ENCODE measurements around the gene PARD3B.

DNA sequence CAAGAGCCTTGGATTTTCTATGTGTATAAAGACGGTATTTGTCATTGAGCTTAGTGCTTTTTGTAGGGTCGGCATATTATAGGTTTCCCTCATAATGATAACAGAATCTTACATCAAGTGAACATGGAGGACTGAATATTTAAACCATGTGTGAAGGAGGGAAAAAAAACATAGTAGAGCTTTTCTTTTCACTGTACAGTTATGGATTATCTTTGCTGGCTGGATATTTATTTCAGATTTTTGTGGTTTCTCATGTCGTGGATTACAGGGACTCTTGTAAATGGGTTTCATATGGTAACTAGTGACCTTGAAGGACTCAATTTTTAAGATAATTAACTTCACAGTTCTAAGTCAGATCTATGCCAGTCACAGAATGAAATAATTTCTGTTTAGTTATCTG, 806.8 kb downstream of the PARD3B start:
- TF ChIP-seq MTF2 (CRISPR knock-in tag; IDR thresholded peaks at IDR 0.05; ENCODE audit: borderline replicate concordance) (no peak), POLR2A (IDR thresholded peaks at IDR 0.05; ENCODE audit: insufficient read depth in 1 of 2, low read depth in 2 of 2, low read length in 2 of 2) (no peak), ESRRA (CRISPR knock-in tag; IDR thresholded peaks at IDR 0.05; ENCODE audit: low read depth) (no peak), EP300 (IDR thresholded peaks at IDR 0.05; ENCODE audit: low read depth in 2 of 2, low read length in 2 of 2) (no peak), EP300 (CRISPR knock-in tag; IDR thresholded peaks at IDR 0.05; ENCODE audit: borderline replicate concordance) (no peak), NBN (conservative IDR thresholded peaks at IDR 0.05) (no peak), ZNF331 (CRISPR knock-in tag; IDR thresholded peaks at IDR 0.05) (no peak), NR2F2 (IDR thresholded peaks at IDR 0.05; ENCODE audit: borderline replicate concordance, low read depth) (no peak), ASH2L (IDR thresholded peaks at IDR 0.05; ENCODE audit: insufficient read length, low read depth, low read length) (no peak), ZFAT (CRISPR knock-in tag; conservative IDR thresholded peaks at IDR 0.05) (no peak)
- TF ChIP-seq, protein P1, sequence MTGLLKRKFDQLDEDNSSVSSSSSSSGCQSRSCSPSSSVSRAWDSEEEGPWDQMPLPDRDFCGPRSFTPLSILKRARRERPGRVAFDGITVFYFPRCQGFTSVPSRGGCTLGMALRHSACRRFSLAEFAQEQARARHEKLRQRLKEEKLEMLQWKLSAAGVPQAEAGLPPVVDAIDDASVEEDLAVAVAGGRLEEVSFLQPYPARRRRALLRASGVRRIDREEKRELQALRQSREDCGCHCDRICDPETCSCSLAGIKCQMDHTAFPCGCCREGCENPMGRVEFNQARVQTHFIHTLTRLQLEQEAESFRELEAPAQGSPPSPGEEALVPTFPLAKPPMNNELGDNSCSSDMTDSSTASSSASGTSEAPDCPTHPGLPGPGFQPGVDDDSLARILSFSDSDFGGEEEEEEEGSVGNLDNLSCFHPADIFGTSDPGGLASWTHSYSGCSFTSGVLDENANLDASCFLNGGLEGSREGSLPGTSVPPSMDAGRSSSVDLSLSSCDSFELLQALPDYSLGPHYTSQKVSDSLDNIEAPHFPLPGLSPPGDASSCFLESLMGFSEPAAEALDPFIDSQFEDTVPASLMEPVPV (CRISPR knock-in tag; IDR thresholded peaks at IDR 0.05) = no peak
- TF ChIP-seq, protein P2, sequence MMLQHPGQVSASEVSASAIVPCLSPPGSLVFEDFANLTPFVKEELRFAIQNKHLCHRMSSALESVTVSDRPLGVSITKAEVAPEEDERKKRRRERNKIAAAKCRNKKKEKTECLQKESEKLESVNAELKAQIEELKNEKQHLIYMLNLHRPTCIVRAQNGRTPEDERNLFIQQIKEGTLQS (CRISPR knock-in tag; IDR thresholded peaks at IDR 0.05) = no peak
- TF ChIP-seq, protein P3, sequence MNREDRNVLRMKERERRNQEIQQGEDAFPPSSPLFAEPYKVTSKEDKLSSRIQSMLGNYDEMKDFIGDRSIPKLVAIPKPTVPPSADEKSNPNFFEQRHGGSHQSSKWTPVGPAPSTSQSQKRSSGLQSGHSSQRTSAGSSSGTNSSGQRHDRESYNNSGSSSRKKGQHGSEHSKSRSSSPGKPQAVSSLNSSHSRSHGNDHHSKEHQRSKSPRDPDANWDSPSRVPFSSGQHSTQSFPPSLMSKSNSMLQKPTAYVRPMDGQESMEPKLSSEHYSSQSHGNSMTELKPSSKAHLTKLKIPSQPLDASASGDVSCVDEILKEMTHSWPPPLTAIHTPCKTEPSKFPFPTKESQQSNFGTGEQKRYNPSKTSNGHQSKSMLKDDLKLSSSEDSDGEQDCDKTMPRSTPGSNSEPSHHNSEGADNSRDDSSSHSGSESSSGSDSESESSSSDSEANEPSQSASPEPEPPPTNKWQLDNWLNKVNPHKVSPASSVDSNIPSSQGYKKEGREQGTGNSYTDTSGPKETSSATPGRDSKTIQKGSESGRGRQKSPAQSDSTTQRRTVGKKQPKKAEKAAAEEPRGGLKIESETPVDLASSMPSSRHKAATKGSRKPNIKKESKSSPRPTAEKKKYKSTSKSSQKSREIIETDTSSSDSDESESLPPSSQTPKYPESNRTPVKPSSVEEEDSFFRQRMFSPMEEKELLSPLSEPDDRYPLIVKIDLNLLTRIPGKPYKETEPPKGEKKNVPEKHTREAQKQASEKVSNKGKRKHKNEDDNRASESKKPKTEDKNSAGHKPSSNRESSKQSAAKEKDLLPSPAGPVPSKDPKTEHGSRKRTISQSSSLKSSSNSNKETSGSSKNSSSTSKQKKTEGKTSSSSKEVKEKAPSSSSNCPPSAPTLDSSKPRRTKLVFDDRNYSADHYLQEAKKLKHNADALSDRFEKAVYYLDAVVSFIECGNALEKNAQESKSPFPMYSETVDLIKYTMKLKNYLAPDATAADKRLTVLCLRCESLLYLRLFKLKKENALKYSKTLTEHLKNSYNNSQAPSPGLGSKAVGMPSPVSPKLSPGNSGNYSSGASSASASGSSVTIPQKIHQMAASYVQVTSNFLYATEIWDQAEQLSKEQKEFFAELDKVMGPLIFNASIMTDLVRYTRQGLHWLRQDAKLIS (CRISPR knock-in tag; IDR thresholded peaks at IDR 0.05) = no peak
- TF ChIP-seq, protein P4, sequence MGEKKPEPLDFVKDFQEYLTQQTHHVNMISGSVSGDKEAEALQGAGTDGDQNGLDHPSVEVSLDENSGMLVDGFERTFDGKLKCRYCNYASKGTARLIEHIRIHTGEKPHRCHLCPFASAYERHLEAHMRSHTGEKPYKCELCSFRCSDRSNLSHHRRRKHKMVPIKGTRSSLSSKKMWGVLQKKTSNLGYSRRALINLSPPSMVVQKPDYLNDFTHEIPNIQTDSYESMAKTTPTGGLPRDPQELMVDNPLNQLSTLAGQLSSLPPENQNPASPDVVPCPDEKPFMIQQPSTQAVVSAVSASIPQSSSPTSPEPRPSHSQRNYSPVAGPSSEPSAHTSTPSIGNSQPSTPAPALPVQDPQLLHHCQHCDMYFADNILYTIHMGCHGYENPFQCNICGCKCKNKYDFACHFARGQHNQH (CRISPR knock-in tag; IDR thresholded peaks at IDR 0.05) = no peak
- TF ChIP-seq, protein P5, sequence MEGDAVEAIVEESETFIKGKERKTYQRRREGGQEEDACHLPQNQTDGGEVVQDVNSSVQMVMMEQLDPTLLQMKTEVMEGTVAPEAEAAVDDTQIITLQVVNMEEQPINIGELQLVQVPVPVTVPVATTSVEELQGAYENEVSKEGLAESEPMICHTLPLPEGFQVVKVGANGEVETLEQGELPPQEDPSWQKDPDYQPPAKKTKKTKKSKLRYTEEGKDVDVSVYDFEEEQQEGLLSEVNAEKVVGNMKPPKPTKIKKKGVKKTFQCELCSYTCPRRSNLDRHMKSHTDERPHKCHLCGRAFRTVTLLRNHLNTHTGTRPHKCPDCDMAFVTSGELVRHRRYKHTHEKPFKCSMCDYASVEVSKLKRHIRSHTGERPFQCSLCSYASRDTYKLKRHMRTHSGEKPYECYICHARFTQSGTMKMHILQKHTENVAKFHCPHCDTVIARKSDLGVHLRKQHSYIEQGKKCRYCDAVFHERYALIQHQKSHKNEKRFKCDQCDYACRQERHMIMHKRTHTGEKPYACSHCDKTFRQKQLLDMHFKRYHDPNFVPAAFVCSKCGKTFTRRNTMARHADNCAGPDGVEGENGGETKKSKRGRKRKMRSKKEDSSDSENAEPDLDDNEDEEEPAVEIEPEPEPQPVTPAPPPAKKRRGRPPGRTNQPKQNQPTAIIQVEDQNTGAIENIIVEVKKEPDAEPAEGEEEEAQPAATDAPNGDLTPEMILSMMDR (CRISPR knock-in tag; IDR thresholded peaks at IDR 0.05) = no peak

Data from HepG2 (cell line).